Neural cell (in vitro differentiated cells): ENCODE results near the gene TRAF2. TPM values are rescaled to one million over a fixed set of nuclear protein-coding genes. Genes with fewer than 3 reads are reported as not detected.

Source experiments
- H2AFZ ChIP-seq: fragments of 200-600, 300-800 bp; sonication (generic), shearing (Covaris generic); 2 replicates; pipeline ENCODE4 v1.6.0; 2014; ENCODE audit warnings: low read depth, mild to moderate bottlenecking, antibody characterized with exemption, low read length, moderate library complexity
- H3F3A ChIP-seq: fragments of 200-600 bp; shearing (Covaris generic); 2 replicates; pipeline ENCODE4 v1.6.1; 2016; ENCODE audit warnings: mild to moderate bottlenecking, moderate library complexity, mixed read lengths, antibody characterized with exemption, low read length; ENCODE audit not compliant: insufficient read depth, poor library complexity, severe bottlenecking
- H3K27ac ChIP-seq: fragments of 200-600, 300-800 bp; sonication (generic), shearing (Covaris generic); 2 replicates; pipeline ENCODE4 v1.5.1; 2014; ENCODE audit warnings: mild to moderate bottlenecking, low read length, moderate library complexity
- H3K27me3 ChIP-seq: fragments of 300-800, 200-600 bp; sonication (generic), shearing (Covaris generic); 2 replicates; pipeline ENCODE4 v1.6.0; 2014; ENCODE audit warnings: mild to moderate bottlenecking, low read depth, low read length, moderate library complexity; ENCODE audit not compliant: insufficient read depth
- H3K36me3 ChIP-seq: fragments of 300-800, 200-600 bp; sonication (generic), shearing (Covaris generic); 2 replicates; pipeline ENCODE4 v1.5.1; 2014; ENCODE audit warnings: mild to moderate bottlenecking, antibody characterized with exemption, low read length, moderate library complexity; ENCODE audit not compliant: insufficient read depth
- H3K4me2 ChIP-seq: fragments of 300-800, 200-600 bp; sonication (generic), shearing (Covaris generic); 2 replicates; pipeline ENCODE4 v1.6.0; 2014; ENCODE audit warnings: mild to moderate bottlenecking, low read length
- H3K4me3 ChIP-seq: fragments of 300-800, 200-600 bp; sonication (generic), shearing (Covaris generic); 2 replicates; pipeline ENCODE4 v1.5.1; 2014; ENCODE audit warnings: mild to moderate bottlenecking, low read length, moderate library complexity
- H3K79me2 ChIP-seq: fragments of 200-600 bp; shearing (Covaris generic); replicated peaks from 2 replicates; pipeline ENCODE4 v1.6.0; 2014; ENCODE audit warnings: mild to moderate bottlenecking, low read length, moderate library complexity; ENCODE audit not compliant: insufficient read depth
- H3K9ac ChIP-seq: fragments of 300-800, 200-600 bp; sonication (generic), shearing (Covaris generic); 2 replicates; pipeline ENCODE4 v1.6.1; 2016; ENCODE audit warnings: mild to moderate bottlenecking, low read length, mixed read lengths
- H3K9me2 ChIP-seq: fragments of 200-600 bp; shearing (Covaris generic); 2 replicates; pipeline ENCODE4 v1.6.1; 2016; ENCODE audit warnings: mild to moderate bottlenecking, low read length, mixed read lengths; ENCODE audit not compliant: insufficient read depth
- H3K9me3 ChIP-seq: fragments of 200-600, 300-800 bp; sonication (generic), shearing (Covaris generic); 2 replicates; pipeline ENCODE4 v1.6.1; 2016; ENCODE audit warnings: mild to moderate bottlenecking, mixed run types, low read length, moderate library complexity, mixed read lengths
- H4K20me1 ChIP-seq: fragments of 200-600 bp; shearing (Covaris generic); 2 replicates; pipeline ENCODE4 v1.6.1; 2016; ENCODE audit warnings: mild to moderate bottlenecking, mixed run types; ENCODE audit not compliant: insufficient read depth
- EP300 ChIP-seq: fragments of 450-650 bp; conservative IDR thresholded peaks from 2 replicates; pipeline ENCODE4 v1.6.1; 2014; ENCODE audit warnings: antibody characterized with exemption, mild to moderate bottlenecking, moderate library complexity; ENCODE audit not compliant: poor library complexity, severe bottlenecking
- EZH2 ChIP-seq: fragments of 200-600, 300-800 bp; shearing (Covaris generic), sonication (generic); IDR thresholded peaks from 2 replicates; pipeline ENCODE4 v1.6.1; 2014; ENCODE audit warnings: antibody characterized with exemption, low read length, borderline replicate concordance, mild to moderate bottlenecking; ENCODE audit not compliant: insufficient read depth, poor library complexity, severe bottlenecking
- MXI1 ChIP-seq: fragments of 450-650 bp; conservative IDR thresholded peaks from 2 replicates; pipeline ENCODE4 v1.6.1; 2014; ENCODE audit warnings: antibody characterized with exemption, mild to moderate bottlenecking; ENCODE audit not compliant: poor library complexity, severe bottlenecking
- POLR2AphosphoS5 ChIP-seq: IDR thresholded peaks from 2 replicates; pipeline ENCODE4 v1.6.1; 2012
- RAD21 ChIP-seq: fragments of 450-650 bp; conservative IDR thresholded peaks from 2 replicates; pipeline ENCODE4 v1.6.1; 2014; ENCODE audit warnings: antibody characterized with exemption, mild to moderate bottlenecking, moderate library complexity
- SMC3 ChIP-seq: fragments of 450-650 bp; conservative IDR thresholded peaks from 2 replicates; pipeline ENCODE4 v1.6.1; 2014; ENCODE audit warnings: antibody characterized with exemption, mild to moderate bottlenecking, moderate library complexity; ENCODE audit not compliant: poor library complexity
- TAF1 ChIP-seq: IDR thresholded peaks from 2 replicates; pipeline ENCODE4 v1.6.1; 2012; ENCODE audit warnings: low read depth
- polyA plus RNA-seq: library from polyadenylated mRNA; depleted of rRNA; stranded (reverse); fragments of >200 nt; gene quantifications from 2 replicates; pipeline ENCODE4 v1.2.3, GENCODE V29; 2014
- TF ChIP-seq, protein P1 (sequence below): IDR thresholded peaks from 2 replicates; pipeline ENCODE4 v1.6.1; 2012; ENCODE audit warnings: borderline replicate concordance
- TF ChIP-seq, protein P2 (sequence below): fragments of 450-650 bp; IDR thresholded peaks from 2 replicates; pipeline ENCODE4 v1.5.1; 2014; ENCODE audit warnings: antibody characterized with exemption, mild to moderate bottlenecking, moderate library complexity; ENCODE audit not compliant: poor library complexity, severe bottlenecking

The TRAF2 gene
- polyA plus RNA-seq, 1 donor from 2014 or later = 14.6 TPM

DNA sequence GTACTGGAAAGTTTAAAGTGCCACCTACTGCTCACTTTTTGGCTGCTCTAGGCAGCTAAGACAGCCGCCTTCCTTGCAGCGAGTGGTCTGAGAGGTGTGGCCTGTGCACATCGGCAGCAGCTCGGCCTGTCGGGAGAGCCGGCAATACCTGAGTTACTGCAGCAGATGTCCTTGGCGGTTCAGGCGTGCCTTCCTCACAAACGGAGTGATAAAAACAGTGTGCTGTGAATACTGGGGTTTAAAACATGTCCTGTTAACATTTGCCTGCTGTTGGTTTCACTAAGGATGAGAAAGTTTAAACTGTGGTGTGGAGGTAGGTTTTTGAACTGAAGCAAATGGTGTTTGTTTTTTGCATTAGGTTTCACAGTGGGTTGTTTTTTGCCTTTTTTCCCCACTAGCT, 12.9 kb downstream of the TRAF2 start:
- H3K4me3 ChIP-seq = no peak overlapping the region
- H3K36me3 ChIP-seq = no peaks in the 10 kb centered on the region
- no peaks in the 10 kb centered on the region for H3K9me3 ChIP-seq
- no peak overlapping the region for H3K9ac ChIP-seq
- H2AFZ ChIP-seq = no peak overlapping the region
- no peak overlapping the region for H3K27ac ChIP-seq
- TF ChIP-seq TAF1 (no peak), SMC3 (no peak), POLR2AphosphoS5 (no peak), MXI1 (no peak), EZH2 (no peak), EP300 (no peak), RAD21 (no peak)
- TF ChIP-seq, protein P1, sequence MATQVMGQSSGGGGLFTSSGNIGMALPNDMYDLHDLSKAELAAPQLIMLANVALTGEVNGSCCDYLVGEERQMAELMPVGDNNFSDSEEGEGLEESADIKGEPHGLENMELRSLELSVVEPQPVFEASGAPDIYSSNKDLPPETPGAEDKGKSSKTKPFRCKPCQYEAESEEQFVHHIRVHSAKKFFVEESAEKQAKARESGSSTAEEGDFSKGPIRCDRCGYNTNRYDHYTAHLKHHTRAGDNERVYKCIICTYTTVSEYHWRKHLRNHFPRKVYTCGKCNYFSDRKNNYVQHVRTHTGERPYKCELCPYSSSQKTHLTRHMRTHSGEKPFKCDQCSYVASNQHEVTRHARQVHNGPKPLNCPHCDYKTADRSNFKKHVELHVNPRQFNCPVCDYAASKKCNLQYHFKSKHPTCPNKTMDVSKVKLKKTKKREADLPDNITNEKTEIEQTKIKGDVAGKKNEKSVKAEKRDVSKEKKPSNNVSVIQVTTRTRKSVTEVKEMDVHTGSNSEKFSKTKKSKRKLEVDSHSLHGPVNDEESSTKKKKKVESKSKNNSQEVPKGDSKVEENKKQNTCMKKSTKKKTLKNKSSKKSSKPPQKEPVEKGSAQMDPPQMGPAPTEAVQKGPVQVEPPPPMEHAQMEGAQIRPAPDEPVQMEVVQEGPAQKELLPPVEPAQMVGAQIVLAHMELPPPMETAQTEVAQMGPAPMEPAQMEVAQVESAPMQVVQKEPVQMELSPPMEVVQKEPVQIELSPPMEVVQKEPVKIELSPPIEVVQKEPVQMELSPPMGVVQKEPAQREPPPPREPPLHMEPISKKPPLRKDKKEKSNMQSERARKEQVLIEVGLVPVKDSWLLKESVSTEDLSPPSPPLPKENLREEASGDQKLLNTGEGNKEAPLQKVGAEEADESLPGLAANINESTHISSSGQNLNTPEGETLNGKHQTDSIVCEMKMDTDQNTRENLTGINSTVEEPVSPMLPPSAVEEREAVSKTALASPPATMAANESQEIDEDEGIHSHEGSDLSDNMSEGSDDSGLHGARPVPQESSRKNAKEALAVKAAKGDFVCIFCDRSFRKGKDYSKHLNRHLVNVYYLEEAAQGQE = no peak
- TF ChIP-seq, protein P2, sequence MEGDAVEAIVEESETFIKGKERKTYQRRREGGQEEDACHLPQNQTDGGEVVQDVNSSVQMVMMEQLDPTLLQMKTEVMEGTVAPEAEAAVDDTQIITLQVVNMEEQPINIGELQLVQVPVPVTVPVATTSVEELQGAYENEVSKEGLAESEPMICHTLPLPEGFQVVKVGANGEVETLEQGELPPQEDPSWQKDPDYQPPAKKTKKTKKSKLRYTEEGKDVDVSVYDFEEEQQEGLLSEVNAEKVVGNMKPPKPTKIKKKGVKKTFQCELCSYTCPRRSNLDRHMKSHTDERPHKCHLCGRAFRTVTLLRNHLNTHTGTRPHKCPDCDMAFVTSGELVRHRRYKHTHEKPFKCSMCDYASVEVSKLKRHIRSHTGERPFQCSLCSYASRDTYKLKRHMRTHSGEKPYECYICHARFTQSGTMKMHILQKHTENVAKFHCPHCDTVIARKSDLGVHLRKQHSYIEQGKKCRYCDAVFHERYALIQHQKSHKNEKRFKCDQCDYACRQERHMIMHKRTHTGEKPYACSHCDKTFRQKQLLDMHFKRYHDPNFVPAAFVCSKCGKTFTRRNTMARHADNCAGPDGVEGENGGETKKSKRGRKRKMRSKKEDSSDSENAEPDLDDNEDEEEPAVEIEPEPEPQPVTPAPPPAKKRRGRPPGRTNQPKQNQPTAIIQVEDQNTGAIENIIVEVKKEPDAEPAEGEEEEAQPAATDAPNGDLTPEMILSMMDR = no peak
- H3K9me2 ChIP-seq = no peaks in the 10 kb centered on the region
- no peak overlapping the region for H3K4me2 ChIP-seq
- no peaks in the 10 kb centered on the region for H3F3A ChIP-seq
- H3K27me3 ChIP-seq = no peaks in the 10 kb centered on the region
- H4K20me1 ChIP-seq = no peaks in the 10 kb centered on the region
- no peaks in the 10 kb centered on the region for H3K79me2 ChIP-seq

- Histone ChIP-seq H3K4me2 (no peak overlapping the region), H2AFZ (no peak overlapping the region), H3K36me3 (no peaks in the 10 kb centered on the region), H3K79me2 (no peaks in the 10 kb centered on the region), H3K27me3 (no peaks in the 10 kb centered on the region), H3K9me2 (no peaks in the 10 kb centered on the region), H4K20me1 (no peaks in the 10 kb centered on the region), H3K4me3 (no peak overlapping the region), H3K27ac (no peak overlapping the region), H3F3A (no peaks in the 10 kb centered on the region), H3K9me3 (no peaks in the 10 kb centered on the region), H3K9ac (no peak overlapping the region)
- TF ChIP-seq RAD21 (no peak), MXI1 (no peak), EP300 (no peak), TAF1 (no peak), EZH2 (no peak), POLR2AphosphoS5 (no peak), SMC3 (no peak)
- TF ChIP-seq, protein P2 = no peak
- TF ChIP-seq, protein P1 = no peak
These were observed 14.2 kb downstream of the TRAF2 start for GRCh38 chr9:136900556-136900955.
